ENCODE results near the gene PIGV. TPM values are rescaled to one million over a fixed set of nuclear protein-coding genes. Genes with fewer than 3 reads are reported as not detected.
A peak's percentile ranks its signal among the peaks of the same experiment; 100 is the strongest.

PIGV gene
- total RNA-seq, 1 donor from 2014 or later = 20.3 TPM

- ATAC-seq = no peak
- TF ChIP-seq CTCF (IDR thresholded peaks at IDR 0.05) = no peak
- intact Hi-C loops (cut with DNase I) = loop anchor here (10.0 kb wide), 1 partner anchor 95 kb away; the partner anchor contains the start of gene ARID1A
- no peaks in the 10 kb centered on the region for H3K9me3 ChIP-seq
- no peak overlapping the region for H3K4me3 ChIP-seq
- no peaks in the 10 kb centered on the region for H3K27me3 ChIP-seq (ENCODE audit: low read depth)
- H3K4me1 ChIP-seq = peaks cover 38% of the 10 kb centered on the region
- H3K36me3 ChIP-seq = peaks cover 21% of the 10 kb centered on the region
- peak overlapping the region; percentile 98 for H3K27ac ChIP-seq
- DNase-seq = no peak
These were observed 1.8 kb downstream of the PIGV start for GRCh38 chr1:26789612-26789865.

- Histone ChIP-seq H3K36me3 (peaks cover 25% of the 10 kb centered on the region), H3K4me1 (peaks cover 34% of the 10 kb centered on the region), H3K4me3 (no peak overlapping the region), H3K27ac (no peak overlapping the region), H3K27me3 (ENCODE audit: low read depth) (no peaks in the 10 kb centered on the region), H3K9me3 (no peaks in the 10 kb centered on the region)
- no peak for TF ChIP-seq CTCF (IDR thresholded peaks at IDR 0.05)
- intact Hi-C loops (cut with DNase I) = loop anchor here (5.0 to 10.0 kb wide), 2 partner anchors 95 to 183 kb away; partner anchors contain the start of gene ARID1A
- ATAC-seq (no peak), DNase-seq (no peak)
These were observed 2.2 kb downstream of the PIGV start for GRCh38 chr1:26789931-26790330.

GRCh38 chr1:26790551-26790953, 2.8 kb downstream of the PIGV start:
- H3K27ac ChIP-seq = no peak overlapping the region
- no peak for TF ChIP-seq CTCF (IDR thresholded peaks at IDR 0.05)
- ATAC-seq = no peak
- peaks cover 28% of the 10 kb centered on the region for H3K4me1 ChIP-seq
- no peaks in the 10 kb centered on the region for H3K27me3 ChIP-seq (ENCODE audit: low read depth)
- no peaks in the 10 kb centered on the region for H3K9me3 ChIP-seq
- H3K36me3 ChIP-seq = peaks cover 31% of the 10 kb centered on the region
- DNase-seq = no peak
- intact Hi-C loops (cut with DNase I) = loop anchor here (5.0 kb wide), 1 partner anchor 183 kb away; no protein-coding TSS in a partner anchor
- H3K4me3 ChIP-seq = no peak overlapping the region

GRCh38 chr1:26791148-26791547, 3.4 kb downstream of the PIGV start:
- H3K27me3 ChIP-seq (ENCODE audit: low read depth) = no peaks in the 10 kb centered on the region
- TF ChIP-seq CTCF (IDR thresholded peaks at IDR 0.05) = no peak
- no peak overlapping the region for H3K27ac ChIP-seq
- intact Hi-C loops (cut with DNase I) = loop anchor here (5.0 kb wide), 1 partner anchor 184 kb away; no protein-coding TSS in a partner anchor
- no peaks in the 10 kb centered on the region for H3K9me3 ChIP-seq
- H3K4me1 ChIP-seq = peaks cover 22% of the 10 kb centered on the region
- ATAC-seq (no peak), DNase-seq (no peak)
- peaks cover 31% of the 10 kb centered on the region for H3K36me3 ChIP-seq
- H3K4me3 ChIP-seq = no peak overlapping the region

GRCh38 chr1:26791626-26792025, 3.9 kb downstream of the PIGV start:
- Histone ChIP-seq H3K27ac (no peak overlapping the region), H3K9me3 (no peaks in the 10 kb centered on the region), H3K36me3 (peaks cover 31% of the 10 kb centered on the region), H3K4me3 (no peak overlapping the region), H3K27me3 (ENCODE audit: low read depth) (no peaks in the 10 kb centered on the region), H3K4me1 (peaks cover 17% of the 10 kb centered on the region)
- DNase-seq (no peak), ATAC-seq (no peak)
- intact Hi-C loops (cut with DNase I) = loop anchor here (5.0 kb wide), 1 partner anchor 184 kb away; no protein-coding TSS in a partner anchor
- no peak for TF ChIP-seq CTCF (IDR thresholded peaks at IDR 0.05)

- no peak overlapping the region for H3K27ac ChIP-seq
- peaks cover 31% of the 10 kb centered on the region for H3K36me3 ChIP-seq
- H3K27me3 ChIP-seq (ENCODE audit: low read depth) = no peaks in the 10 kb centered on the region
- DNase-seq = no peak
- TF ChIP-seq CTCF (IDR thresholded peaks at IDR 0.05) = no peak
- H3K9me3 ChIP-seq = no peaks in the 10 kb centered on the region
- intact Hi-C loops (cut with DNase I) = loop anchor here (5.0 kb wide), 1 partner anchor 186 kb away; no protein-coding TSS in a partner anchor
- ATAC-seq = no peak
- no peak overlapping the region for H3K4me3 ChIP-seq
- peaks cover 12% of the 10 kb centered on the region for H3K4me1 ChIP-seq
These were observed 5.2 kb downstream of the PIGV start for GRCh38 chr1:26792924-26793323.
